Aorta (tissue), 5 donors: Measurements from ENCODE around the gene TOB1. TPM values are rescaled to one million over a fixed set of nuclear protein-coding genes. Genes with fewer than 3 reads are reported as not detected.
"Not testable (repeated sequence)": the region's sequence is repeated elsewhere in the genome, so short reads cannot be mapped to it uniquely, and the experiment has no call there.

Experiments
- ATAC-seq: fragments of 200-7000 bp; cut with Tn5 transposase; one replicate; pipeline ENCODE4 v1.9.1; 2022; ENCODE audit warnings: moderate library complexity; ENCODE audit not compliant: low FRiP score
- DNase-seq, 2 donors: peaks; one replicate each; pipeline ENCODE4 v3.0.0-alpha.2; 2020
- H3K27ac ChIP-seq, 2 donors: one replicate each; pipeline ENCODE4 v1.5.1; 2013; ENCODE audit warnings: low read length in 2 of 2, mild to moderate bottlenecking in 2 of 2, moderate library complexity in 2 of 2, control low read depth in 1 of 2, inconsistent platforms in 1 of 2, low read depth in 1 of 2
- H3K27me3 ChIP-seq, 2 donors: one replicate each; pipeline ENCODE4 v1.6.1; 2013; ENCODE audit warnings: control low read depth in 1 of 2, low read length in 1 of 2, mild to moderate bottlenecking in 1 of 2, moderate library complexity in 1 of 2; ENCODE audit not compliant: insufficient read depth in 2 of 2, control insufficient read depth in 1 of 2
- H3K36me3 ChIP-seq, 2 donors: one replicate each; pipeline ENCODE4 v1.6.1; 2013; ENCODE audit warnings: control low read depth in 1 of 2, low read length in 1 of 2, mild to moderate bottlenecking in 1 of 2; ENCODE audit not compliant: insufficient read depth in 2 of 2, control insufficient read depth in 1 of 2
- H3K4me1 ChIP-seq, 2 donors: one replicate each; pipeline ENCODE4 v1.6.1; 2013; ENCODE audit warnings: low read length in 2 of 2, control low read depth in 1 of 2, mild to moderate bottlenecking in 1 of 2, moderate library complexity in 1 of 2; ENCODE audit not compliant: insufficient read depth in 2 of 2, control insufficient read depth in 1 of 2
- H3K4me3 ChIP-seq, 2 donors: one replicate each; pipeline ENCODE4 v1.5.1; 2013; ENCODE audit warnings: low read length in 2 of 2, control low read depth in 1 of 2, mild to moderate bottlenecking in 1 of 2
- H3K9me3 ChIP-seq: one replicate; pipeline ENCODE4 v1.6.1; 2013; ENCODE audit warnings: mild to moderate bottlenecking, low read length; ENCODE audit not compliant: control insufficient read depth
- WGBS, 2 donors: extraction: QIAGEN DNeasy Blood & Tissue Kit; methylation state at CpG; one replicate each; pipeline ENCODE4 v1.1.7; 2013; 5-methylcytosine and 5-hydroxymethylcytosine counted together
- intact Hi-C, 2 donors: fragments of 100-400 bp; cut with DNase I; formaldehyde crosslinking; loops; one replicate each; pipeline versions ENCODE4 v1.14.2 to v1.15.0; 2022
- polyA plus RNA-seq, 2 donors: library from polyadenylated mRNA; stranded (reverse); fragments of 200-250 nt; gene quantifications; one replicate each; pipeline ENCODE4 v1.2.3, GENCODE V29; 2013
- total RNA-seq, 2 donors: library from RNA; stranded (reverse); fragmentation: NEBNext Ultra II Directional; extraction: Animal tissue kit (Norgen Biotek cat#: 25700); gene quantifications; one replicate each; pipeline ENCODE4 v1.2.1, GENCODE V29; 2021
- donor health status: healthy with polysubstance abuse.
- donor health status: Bipolar disorder and iron deficiency.
- donor health status: DM: no; HTN: no; CAD: no.
- donor health status: DM: no; HTN: no; CAD: no.
- donor health status: DM: yes; HTN: yes; CAD: no.

TOB1 gene
- total and polyA plus RNA-seq, 4 donors = 24.0 to 55.2 (median 40.9) TPM

GRCh38 chr17:50859727-50860126, 6.4 kb downstream of the TOB1 start:
- H3K27ac ChIP-seq, H3K36me3 ChIP-seq, H3K27me3 ChIP-seq, DNase-seq, H3K9me3 ChIP-seq, H3K4me1 ChIP-seq, H3K4me3 ChIP-seq, ATAC-seq, intact Hi-C loops: not testable (repeated sequence)
- WGBS, 2 donors = 96% methylated on average over 15 of the region's 15 CpGs

- WGBS, 2 donors = 94% methylated on average over 12 of the region's 12 CpGs
- intact Hi-C loops = no loop called here
- ATAC-seq = no peak
- H3K27me3 ChIP-seq = no peaks in the 10 kb centered on the region
- H3K9me3 ChIP-seq = no peaks in the 10 kb centered on the region
- H3K4me3 ChIP-seq = no peak overlapping the region
- H3K4me1 ChIP-seq = peaks cover 2 to 4% of the 10 kb centered on the region in 2 donors
- DNase-seq = no peak
- H3K36me3 ChIP-seq = peaks cover 0 to 2% of the 10 kb centered on the region in 2 donors
- H3K27ac ChIP-seq = no peak overlapping the region
Measured at GRCh38 chr17:50858486-50859225, 7.5 kb downstream of the TOB1 start.

- no peak for DNase-seq
- Histone ChIP-seq H3K9me3 (no peaks in the 10 kb centered on the region), H3K27me3 (no peaks in the 10 kb centered on the region), H3K36me3 (no peaks in the 10 kb centered on the region), H3K4me1 (peaks cover 2 to 4% of the 10 kb centered on the region in 2 donors), H3K4me3 (no peak overlapping the region), H3K27ac (no peak overlapping the region)
- intact Hi-C loops = no loop called here
- 96 to 97% methylated on average over 2 of the region's 2 CpGs for WGBS, 2 donors
- no peak for ATAC-seq
Measured at GRCh38 chr17:50856431-50856830, 9.7 kb downstream of the TOB1 start.

- Histone ChIP-seq H3K36me3 (no peaks in the 10 kb centered on the region), H3K9me3 (no peaks in the 10 kb centered on the region), H3K27me3 (no peaks in the 10 kb centered on the region), H3K4me1 (peaks cover 0 to 2% of the 10 kb centered on the region in 2 donors), H3K27ac (no peak overlapping the region), H3K4me3 (no peak overlapping the region)
- 61 to 64% methylated on average over 6 of the region's 6 CpGs for WGBS, 2 donors
- no peak for DNase-seq
- ATAC-seq = no peak
- intact Hi-C loops = no loop called here
Measured at GRCh38 chr17:50855708-50856330, 10.3 kb downstream of the TOB1 start.

- Histone ChIP-seq H3K27ac (no peak overlapping the region), H3K9me3 (no peaks in the 10 kb centered on the region), H3K4me1 (peaks cover 0 to 2% of the 10 kb centered on the region in 2 donors), H3K36me3 (no peaks in the 10 kb centered on the region), H3K4me3 (no peak overlapping the region), H3K27me3 (no peaks in the 10 kb centered on the region)
- DNase-seq (no peak), ATAC-seq (no peak)
- 94 to 97% methylated on average over 6 of the region's 6 CpGs for WGBS, 2 donors
- intact Hi-C loops = loop anchor here (2.0 to 5.0 kb wide), 2 partner anchors 104 to 299 kb away; partner anchors contain the start of gene NME1 (in 1 of the 2)
Measured at GRCh38 chr17:50853781-50854180, 12.4 kb downstream of the TOB1 start.

GRCh38 chr17:50853015-50853615, 13.0 kb downstream of the TOB1 start:
- Histone ChIP-seq H3K9me3 (no peaks in the 10 kb centered on the region), H3K36me3 (no peaks in the 10 kb centered on the region), H3K4me3 (no peak overlapping the region), H3K27me3 (no peaks in the 10 kb centered on the region), H3K27ac (no peak overlapping the region), H3K4me1 (peaks cover 0 to 2% of the 10 kb centered on the region in 2 donors)
- intact Hi-C loops = loop anchor here (2.0 to 5.0 kb wide), 2 partner anchors 104 to 300 kb away; partner anchors contain the start of gene NME1 (in 1 of the 2)
- DNase-seq (no peak), ATAC-seq (no peak)
- WGBS, 2 donors = 82 to 86% methylated on average over 6 of the region's 6 CpGs

GRCh38 chr17:50850640-50851039, 15.5 kb downstream of the TOB1 start:
- intact Hi-C loops = loop anchor here (5.0 kb wide), 1 partner anchor 107 kb away; no protein-coding TSS in a partner anchor
- H3K4me3 ChIP-seq = no peak overlapping the region
- no peaks in the 10 kb centered on the region for H3K27me3 ChIP-seq
- no peaks in the 10 kb centered on the region for H3K9me3 ChIP-seq
- H3K36me3 ChIP-seq = no peaks in the 10 kb centered on the region
- no peak for ATAC-seq
- WGBS, 2 donors = 90% methylated on average over 7 of the region's 7 CpGs
- DNase-seq = no peak
- H3K4me1 ChIP-seq = no peaks in the 10 kb centered on the region
- no peak overlapping the region for H3K27ac ChIP-seq

GRCh38 chr17:50848711-50849110, 17.4 kb downstream of the TOB1 start:
- Histone ChIP-seq H3K4me1 (no peaks in the 10 kb centered on the region), H3K27me3 (no peaks in the 10 kb centered on the region), H3K9me3 (no peaks in the 10 kb centered on the region), H3K4me3 (no peak overlapping the region), H3K27ac (no peak overlapping the region), H3K36me3 (no peaks in the 10 kb centered on the region)
- intact Hi-C loops = no loop called here
- DNase-seq (no peak), ATAC-seq (no peak)
- 63 to 82% methylated on average over 2 of the region's 2 CpGs for WGBS, 2 donors
